HG02870 (cell line): ENCODE data around the gene F10.
"Not testable (repeated sequence)": the region's sequence is repeated elsewhere in the genome, so short reads cannot be mapped to it uniquely, and the experiment has no call there.

Experiments used
- ATAC-seq: cut with Tn5 transposase; IDR thresholded peaks from one replicate; pipeline ENCODE4 v1.9.1; 2021; ENCODE audit warnings: mild to moderate bottlenecking, moderate library complexity; ENCODE audit not compliant: unreplicated experiment

Gene F10

DNA sequence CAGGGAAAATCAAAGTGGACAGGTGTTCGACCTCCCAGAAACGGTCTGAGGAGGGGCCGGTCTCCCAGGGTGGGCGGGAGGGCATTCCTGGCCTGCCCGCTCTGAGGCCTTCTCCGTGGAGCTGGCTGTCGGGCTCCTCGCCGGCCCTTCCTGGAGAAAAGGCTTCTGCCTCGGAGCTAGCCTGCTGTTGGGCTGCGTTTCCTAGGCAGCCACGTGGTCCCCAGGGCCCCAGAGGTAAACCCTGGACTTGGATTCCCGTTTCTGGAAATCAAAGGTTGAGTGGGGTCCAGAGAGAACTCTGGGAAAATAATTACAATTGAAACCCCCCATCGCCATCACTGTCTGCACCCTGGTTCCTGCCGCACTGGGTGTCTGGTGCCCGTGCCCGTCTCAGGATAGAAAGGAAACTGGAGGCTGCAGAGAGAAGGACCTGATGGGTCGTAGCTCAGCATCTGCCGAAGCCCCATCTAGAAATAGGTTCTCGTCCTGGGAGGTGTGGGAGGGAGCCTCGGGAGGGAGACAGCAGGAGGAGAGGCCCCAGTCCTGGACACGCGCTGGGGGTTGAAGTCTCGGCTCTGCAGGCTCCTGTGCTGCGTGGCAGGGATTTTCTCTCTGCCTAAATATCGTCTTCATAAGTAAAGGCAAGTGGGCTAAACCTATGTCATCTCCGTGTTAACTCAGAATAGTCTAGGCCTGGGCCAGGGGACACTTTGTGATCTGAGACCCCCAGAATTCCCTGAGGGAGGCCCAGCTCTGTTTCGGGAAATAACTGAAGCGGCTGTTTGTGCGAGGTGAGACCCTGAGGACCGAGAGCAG is 28.2 kb downstream of the F10 start:
- no peak for ATAC-seq

DNA sequence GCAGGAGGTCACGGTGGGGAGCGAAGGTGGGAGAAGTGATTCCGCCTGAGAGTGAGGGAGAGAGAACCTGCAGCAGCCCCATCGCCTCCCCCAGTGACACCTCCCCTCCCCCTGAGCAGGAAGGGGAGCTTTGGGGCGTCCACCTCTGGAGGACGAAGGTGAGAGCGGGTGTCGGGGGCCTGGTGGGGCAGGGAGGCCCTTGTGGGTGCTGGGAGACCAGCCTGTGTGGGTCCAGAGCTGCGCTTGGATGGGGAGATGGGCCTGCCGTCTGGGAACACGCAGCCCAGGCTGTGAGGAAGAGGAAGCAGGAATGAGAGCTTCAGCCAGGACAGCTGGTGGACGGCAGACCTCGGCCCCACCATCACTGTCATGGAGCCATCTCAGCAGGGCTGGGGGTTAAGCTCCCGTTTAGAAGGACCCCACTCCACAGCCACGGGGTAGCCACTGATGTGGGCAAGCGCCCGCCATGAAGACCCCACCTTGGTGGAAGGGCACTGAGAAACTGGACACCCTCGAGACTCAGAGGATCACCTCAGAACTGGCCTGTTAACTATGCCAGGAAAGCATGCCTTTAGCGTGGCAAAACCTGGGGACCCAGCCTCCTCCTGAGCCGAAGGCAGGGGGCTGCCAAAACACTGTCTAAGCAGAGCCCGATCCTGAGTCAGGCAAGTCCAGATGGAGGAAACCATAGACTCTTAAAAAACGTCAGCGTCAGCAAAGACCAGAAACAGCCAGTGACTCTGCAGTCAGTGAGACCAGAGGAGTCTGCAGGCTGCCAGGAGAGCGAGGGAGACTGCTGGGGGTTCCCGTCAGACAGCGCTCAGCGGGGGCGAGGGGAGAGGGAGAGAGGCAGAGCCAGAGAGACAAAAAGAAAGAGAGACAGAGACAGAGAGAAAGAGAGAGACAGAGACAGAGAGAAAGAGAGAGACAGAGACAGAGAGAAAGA is 29.4 kb downstream of the F10 start:
- ATAC-seq, result no peak

DNA sequence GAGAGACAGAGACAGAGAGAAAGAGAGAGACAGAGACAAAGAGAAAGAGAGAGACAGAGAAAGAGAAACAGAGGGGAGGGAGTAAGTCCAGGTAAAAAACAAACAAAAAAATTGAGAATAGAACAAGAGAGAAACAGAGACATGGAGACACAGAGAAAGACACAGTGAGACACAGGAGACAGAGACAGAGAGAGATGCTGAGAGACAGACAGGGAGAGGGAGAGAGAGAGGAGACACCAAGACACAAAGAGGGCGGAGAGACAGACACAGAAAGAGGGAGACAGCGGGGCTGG is 30.0 kb downstream of the F10 start:
- ATAC-seq, result no peak

DNA sequence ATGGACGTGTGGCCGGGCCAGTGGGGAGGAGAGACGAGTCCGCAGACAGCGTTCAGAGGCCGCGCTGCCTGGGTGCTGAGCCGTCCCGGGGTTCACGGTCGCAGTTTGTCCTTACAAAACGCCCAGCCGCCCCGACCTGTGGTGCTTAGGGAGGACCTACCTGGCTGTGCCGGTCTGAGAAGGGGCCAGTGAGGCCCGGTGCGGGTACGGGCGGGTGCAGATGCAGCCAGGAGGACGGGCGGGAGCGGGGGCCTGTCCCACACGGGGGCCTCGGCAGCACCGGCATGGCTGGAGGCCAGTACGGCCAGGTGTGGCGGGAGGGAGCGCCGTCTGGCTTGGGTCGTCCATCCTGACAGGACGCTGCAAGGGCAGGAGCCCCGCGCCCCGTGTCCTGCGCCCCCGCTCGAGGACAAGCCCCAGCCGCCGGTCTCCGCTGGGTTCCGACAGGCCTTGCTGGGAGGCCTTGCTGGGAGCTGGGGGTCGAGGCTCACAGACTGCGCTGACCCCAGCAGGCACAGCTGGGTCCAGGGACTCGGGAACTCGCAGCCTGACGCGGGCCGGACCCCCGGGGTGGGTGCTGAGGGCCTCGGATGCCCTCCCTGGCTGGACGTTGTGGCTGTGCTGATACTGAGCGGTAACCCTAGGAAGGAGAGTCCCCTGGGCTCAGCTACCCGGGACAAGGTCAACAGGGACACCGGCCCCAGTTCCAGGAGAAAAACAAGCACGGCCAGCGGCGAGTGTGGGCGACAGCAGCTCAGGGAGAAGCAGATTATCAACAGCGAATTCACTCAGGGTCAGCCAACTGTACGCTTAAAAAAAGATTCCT is 30.6 kb downstream of the F10 start:
- peak; percentile 32 for ATAC-seq

DNA sequence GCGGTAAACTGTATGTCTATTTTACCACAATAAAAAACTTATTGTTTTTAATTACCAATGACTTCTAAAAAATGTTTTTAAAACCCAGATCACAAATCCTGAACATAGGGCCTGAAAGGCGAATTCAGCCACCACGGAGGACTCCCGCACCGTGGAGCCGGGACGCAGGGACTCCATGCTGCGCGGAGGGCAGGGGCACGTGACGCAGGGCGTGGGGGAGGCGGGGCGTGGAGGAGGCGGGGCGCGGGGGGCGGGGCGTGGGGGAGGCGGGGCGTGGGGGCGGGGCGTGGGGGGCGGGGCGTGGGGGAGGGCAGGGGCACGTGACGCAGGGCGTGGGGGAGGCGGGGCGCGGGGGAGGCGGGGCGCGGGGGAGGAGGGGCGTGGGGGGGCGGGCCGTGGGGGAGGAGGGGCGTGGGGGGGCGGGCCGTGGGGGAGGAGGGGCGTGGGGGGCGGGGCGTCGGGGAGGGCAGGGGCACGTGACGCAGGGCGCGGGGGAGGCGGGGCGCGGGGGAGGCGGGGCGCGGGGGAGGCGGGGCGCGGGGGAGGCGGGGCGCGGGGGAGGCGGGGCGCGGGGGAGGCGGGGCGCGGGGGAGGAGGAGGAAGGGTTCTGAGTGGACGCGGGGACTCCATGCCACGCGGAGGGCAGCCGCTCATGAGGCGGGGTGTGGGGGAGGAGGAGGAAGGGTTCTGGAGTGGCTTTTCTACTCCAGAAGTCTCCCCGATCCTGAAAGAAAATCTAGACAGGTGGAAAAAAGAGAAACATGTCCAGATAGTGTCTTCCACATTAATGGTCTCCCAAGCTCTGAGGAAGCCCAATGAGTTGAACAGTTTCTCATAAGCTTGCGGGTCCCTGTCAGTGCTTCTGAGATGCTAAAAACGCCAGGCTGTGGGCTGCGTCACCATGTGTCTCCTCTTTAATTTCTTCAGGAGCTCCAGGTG is 31.5 kb downstream of the F10 start:
- ATAC-seq, result peak; percentile 56

DNA sequence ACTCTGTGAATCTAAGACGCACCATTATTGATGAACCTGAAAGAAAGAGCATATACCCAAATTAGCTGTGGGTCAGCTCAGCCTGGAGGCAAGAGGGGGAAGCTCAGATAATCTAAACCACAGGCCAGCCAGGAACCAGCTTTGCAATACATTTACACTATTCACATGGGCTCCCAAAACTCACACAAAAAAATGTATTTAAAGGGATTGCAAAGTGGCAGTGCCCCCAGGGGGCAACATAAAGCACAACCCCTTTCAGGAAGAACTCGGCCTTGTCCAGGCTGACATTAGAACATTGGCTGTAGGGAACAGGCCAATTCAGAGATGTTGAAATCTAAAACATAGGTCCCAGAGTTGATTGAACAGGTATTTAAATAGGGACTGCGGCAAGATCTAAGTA is 32.6 kb downstream of the F10 start:
- no peak for ATAC-seq

DNA sequence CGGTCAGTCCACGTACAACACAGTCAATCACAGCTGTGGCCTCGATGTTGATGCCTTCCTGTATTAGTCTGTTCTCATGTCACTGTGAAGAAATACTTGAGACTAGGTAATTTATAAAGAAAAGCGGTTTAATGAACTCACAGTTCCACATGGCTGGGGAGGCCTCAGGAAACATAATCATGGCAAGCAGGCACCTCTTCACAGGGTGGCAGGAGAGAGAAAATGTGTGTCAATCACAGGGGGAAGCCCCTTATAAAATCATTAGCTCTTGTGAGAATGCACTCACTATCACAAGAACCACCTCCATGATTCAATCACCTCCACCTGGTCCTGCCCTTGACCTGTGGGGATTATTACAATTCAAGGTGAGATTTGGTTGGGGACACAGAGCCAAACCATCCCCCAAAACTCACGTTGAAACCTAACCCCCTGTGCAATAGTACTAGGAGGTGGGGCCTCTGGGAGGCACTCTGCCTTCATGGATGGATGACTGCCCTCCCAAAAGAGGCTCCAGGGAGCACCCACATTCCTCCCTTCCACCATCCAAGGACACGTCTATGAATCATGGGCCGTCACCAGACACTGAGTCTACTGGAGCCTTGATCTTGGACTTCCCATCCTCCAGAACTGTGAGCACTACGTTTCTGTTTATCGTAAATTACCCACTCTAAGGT is 33.5 kb downstream of the F10 start:
- ATAC-seq, result no peak

DNA sequence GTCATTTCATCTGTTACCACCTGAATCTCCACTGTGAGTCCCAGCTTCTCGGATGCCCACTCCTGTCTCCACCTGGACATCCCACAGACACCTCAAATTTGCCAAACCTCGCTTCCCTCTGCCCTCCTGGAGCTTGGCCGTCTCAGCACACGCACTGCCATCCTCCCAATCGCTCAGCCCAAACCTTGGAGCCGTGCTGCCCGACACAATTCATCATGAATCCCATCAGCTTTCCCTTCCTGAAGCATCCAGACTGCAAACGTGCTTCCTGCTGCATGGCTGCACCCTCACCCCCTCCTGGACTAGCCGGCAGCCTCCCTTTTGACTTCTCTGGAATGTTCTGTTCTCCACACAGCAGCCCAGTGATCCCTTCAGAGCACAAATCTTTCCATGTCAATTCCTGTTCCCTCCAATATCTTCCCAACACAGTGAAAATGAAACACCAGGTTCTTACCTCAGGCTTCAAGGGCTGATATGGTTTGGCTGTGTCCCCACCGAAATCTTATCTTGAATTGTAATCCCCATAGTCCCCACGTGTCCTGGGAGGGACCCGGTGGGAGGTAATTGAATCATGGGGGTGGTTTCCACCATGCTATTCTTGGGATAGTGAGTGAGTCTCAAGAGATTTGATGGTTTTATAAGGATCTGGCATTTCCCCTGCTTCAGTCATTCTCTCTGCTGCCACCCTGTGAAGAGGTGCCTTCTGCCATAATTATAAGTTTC is 34.8 kb downstream of the F10 start:
- ATAC-seq, result no peak

DNA sequence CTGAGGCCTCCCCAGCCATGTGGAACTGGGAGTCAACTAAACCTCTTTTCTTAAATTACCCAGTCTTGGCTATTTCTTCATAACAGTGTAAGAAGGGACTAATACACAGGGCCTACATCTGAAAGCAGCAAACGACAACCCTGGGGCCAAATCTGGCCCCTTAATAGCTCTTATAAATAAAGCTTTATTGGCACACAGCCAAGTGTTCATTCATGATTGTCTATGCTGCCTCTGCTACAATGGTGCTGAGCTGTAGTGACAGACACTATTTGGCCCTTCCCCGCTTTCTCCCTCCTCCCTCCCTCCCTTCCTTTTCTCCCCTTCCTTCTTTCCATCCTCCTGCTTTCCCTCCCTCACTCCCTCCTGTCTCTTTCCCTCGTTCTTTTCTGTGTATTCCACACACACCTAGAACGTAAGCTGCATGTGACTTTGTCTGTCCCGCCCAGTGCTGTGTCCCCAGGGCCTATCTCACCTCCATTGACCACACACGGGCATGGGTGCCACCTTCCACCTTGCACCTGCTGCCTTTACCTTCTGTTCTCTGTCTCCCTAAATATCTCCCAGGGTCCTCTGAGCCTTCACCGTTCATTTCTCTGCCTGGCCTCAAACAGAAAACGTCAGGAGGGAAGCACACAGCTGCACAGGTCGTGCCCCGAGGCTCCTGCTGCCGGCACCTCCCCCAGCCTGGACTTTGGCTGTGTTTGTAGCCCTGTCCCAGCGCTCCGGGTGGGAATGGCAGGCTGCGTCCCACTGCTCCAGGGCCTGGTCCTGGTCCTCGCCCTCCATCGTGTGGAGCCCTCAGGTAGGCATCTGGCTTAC is 35.5 kb downstream of the F10 start, which contains the start of gene PROZ:
Gene PROZ (plus strand): TSS at position 720 of the 819 bp plus-strand sequence. CDS start 13 bp downstream, at position 733.
- no peak for ATAC-seq

DNA sequence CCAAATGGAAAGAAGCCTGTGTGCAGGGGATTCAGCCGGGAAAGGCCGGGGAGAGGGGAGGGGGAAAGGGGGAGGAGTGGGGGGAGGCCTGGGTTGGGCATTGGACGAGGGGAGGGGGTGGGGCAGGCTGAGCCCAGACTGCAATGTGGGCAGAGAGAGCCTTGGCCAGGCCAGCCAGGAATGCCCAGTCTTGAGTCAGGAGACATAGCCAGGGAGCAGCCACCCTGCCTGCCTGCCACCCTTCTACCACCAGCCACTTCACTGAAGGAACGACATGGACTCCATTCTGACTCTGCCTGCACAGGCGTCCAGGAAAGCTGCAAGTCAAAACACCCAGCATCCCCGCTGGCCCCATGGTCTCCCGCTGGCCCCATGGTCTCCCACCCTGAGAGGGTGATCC is 36.3 kb downstream of the F10 start:
- ATAC-seq, result no peak

DNA sequence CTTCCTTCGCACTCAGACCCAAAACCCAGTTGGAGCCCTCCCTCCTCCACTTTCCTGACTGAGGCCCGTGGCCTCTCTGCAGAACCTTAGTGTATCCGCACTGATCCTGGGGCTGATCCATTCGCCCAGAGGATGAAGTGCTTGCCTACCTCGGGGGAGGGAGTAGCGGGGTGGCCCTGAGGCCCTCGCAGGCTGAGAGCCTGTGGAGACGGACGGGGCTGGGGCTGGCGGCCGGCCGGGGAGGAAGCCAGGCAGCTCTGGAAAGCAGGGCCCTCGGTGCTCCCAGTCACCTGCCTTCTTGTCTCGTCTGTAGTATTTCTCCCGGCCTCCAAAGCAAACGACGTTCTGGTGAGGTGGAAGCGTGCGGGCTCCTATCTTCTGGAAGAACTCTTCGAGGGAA is 37.1 kb downstream of the F10 start:
- no peak for ATAC-seq

DNA sequence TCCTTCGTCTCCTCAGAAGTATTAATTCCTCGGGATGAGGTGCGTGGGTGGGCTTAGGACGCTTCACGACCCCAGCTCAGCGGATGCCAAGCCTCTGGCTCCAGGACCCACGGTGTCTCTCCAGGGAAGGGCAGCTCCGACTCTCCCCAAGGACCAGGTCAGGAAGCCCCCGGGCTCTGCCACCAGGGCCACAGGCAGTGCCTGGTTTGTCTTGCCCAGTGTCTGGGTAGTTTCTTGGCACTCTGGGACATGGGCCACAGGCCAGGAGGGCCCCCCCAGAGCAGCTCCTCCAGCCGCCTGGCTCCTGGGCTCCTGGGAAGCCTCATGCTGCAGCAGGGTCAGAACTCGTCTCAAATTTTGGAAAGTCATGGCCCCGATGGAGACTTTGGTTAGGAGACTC is 38.4 kb downstream of the F10 start:
- ATAC-seq, result no peak

DNA sequence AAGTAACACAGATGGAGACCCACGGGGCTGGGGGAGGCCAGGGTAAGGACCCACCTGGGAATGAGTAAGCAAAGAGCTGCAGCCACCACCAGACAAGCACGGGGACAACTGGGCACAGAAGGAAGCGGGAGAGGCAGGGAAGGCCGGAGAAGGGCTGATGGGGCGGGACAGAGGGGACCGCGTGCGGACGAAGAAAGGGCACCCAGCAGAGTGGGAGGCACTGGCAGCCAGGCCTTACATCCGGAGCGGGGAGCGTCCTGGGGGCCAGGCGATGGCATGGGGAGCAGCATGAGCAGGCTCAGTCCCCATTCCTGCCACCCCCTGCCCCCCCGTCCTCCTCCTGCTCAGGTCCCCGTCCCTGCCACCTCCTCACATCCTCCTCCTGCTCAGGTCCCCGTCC is 38.8 kb downstream of the F10 start:
- ATAC-seq, result no peak

DNA sequence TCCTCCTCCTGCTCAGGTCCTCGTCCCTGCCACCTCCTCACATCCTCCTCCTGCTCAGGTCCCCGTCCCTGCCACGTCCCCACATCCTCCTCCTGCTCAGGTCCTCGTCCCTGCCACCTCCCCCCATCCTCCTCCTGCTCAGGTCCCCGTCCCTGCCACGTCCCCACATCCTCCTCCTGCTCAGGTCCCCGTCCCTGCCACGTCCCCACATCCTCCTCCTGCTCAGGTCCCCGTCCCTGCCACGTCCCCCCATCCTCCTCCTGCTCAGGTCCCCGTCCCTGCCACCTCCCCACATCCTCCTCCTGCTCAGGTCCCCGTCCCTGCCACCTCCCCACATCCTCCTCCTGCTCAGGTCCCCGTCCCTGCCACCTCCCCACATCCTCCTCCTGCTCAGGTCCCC is 39.4 kb downstream of the F10 start:
- ATAC-seq, result not testable (repeated sequence)

DNA sequence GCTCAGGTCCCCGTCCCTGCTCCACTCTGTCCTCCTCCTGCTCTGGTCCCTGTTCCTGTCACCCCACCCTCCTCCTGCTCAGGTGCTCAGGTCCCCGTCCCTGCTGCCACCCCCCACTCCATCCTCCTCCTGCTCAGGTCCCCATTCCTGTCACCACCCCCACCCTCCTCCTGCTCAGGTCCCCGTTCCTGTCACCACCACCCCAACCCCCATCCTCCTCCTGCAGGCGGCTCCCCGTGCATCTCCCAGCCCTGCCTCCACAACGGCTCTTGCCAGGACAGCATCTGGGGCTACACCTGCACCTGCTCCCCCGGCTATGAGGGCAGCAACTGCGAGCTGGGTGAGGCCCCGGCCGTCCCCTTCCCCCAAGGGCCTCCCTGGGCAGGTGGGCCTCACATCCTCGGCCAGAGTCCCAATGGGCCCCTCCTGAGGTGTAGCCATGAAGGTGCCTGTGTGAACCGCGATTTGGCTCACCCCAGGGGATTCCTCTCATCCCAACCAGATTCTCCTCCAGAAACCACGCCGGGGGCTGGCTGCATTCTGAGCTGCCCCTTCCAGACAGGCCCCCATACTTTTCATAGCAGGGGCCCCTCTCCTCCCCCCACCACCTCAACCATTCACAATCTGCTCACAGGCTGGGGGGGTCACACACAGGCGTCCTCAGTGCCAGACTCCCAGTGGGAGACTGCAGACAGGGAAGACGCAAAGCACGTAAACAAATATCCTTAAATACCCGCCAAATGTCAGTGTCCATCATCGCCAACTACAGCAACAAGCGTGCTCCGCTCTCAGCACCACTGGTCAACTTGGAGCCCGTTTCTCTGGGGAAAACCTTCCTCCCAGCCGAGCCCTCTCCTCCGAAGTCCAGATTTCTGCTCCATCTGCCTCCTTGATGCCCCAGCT is 40.4 kb downstream of the F10 start:
- ATAC-seq, result no peak

DNA sequence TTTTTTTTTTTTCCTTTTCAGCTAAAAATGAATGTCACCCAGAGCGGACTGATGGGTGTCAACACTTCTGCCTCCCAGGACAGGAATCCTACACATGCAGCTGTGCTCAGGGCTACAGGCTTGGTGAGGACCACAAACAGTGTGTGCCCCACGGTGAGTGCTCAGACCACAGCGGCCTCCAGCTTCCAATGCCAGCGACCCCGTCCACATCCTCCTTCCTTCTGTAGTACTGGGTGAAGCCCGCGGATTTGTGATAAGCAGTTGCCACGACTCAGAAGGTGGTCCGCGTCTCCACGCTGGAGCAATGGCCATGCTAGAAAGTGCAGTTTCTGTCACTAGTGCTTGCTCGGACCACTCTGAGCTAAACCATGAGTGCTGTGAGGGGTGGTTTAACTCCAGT is 41.9 kb downstream of the F10 start:
- no peak for ATAC-seq

DNA sequence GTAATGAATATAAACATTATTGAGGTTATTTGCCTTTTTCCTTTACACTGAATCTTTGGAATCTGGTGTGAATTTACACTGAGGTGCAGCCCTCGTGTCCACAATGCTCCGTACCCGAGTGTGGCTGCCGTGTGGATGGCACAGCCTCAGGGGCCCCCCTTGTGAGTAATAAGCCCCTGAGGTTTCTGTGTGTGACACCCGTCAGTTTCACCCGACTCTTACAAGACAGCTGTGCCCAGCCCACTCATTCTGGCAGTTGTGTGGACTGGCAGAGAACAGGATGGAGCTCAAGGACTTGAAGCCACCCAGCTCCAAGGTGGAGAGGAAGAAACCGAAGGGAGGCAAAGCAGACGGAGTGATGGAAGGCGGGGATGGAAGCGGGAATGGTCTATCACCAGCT is 43.7 kb downstream of the F10 start:
- no peak for ATAC-seq
